Cortex of kidney (tissue), 1 donor: ENCODE results near the gene PCDHGA5.
"Not testable (repeated sequence)": the region's sequence is repeated elsewhere in the genome, so short reads cannot be mapped to it uniquely, and the experiment has no call there.

Source experiments
- DNase-seq: peaks from one replicate; lab custom pipeline; 2025; lab: John Stamatoyannopoulos, UW

Gene PCDHGA5

GRCh38 chr5:141414548-141415274 is 50.7 kb downstream of the PCDHGA5 start:
- DNase-seq, result not testable (repeated sequence)

- not testable (repeated sequence) for DNase-seq
Measured at GRCh38 chr5:141415275-141415618, 51.3 kb downstream of the PCDHGA5 start.
